ENCODE data around the gene C17orf113.

The C17orf113 gene

DNA sequence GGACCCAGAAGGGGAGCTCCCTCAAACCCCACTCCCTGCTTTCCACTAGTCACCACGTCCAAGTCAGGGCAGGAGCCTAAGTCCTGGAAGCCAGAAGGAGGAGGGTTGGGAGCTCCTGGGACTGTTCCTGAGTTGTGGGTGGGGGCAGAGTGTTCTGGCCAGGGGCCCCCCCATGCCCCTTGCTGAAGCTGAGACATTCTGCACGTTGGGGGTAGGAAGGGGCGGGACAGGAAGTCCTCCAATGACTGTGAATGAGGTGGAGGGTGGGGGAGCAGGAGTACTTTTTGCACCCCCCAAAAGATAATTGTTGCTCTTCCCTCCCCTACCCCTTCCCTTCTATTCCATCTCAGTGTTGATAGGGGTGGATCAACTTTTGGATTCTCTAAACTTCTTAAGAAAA is 21.4 kb upstream of the C17orf113 start:
- no peak for TF ChIP-seq CTCF (IDR thresholded peaks at IDR 0.05; ENCODE audit: low read depth, low read length)
- DNase-seq (ENCODE audit: low read depth in 2 of 2): no peak
- H3K4me3 ChIP-seq (replicated peaks in 1 of 2; ENCODE audit: low read depth in 2 of 2, low read length in 2 of 2): no peak overlapping the region

- no peak overlapping the region for H3K4me3 ChIP-seq (replicated peaks in 1 of 2; ENCODE audit: low read depth in 2 of 2, low read length in 2 of 2)
- TF ChIP-seq CTCF (IDR thresholded peaks at IDR 0.05; ENCODE audit: low read depth, low read length): no peak
- no peak for DNase-seq (ENCODE audit: low read depth in 2 of 2)
These were observed 18.6 kb upstream of the C17orf113 start for GRCh38 chr17:42068979-42069378.

GRCh38 chr17:42067371-42068091 is 17.1 kb upstream of the C17orf113 start:
- TF ChIP-seq CTCF (IDR thresholded peaks at IDR 0.05; ENCODE audit: low read depth, low read length): peak; percentile 95
- no peak overlapping the region for H3K4me3 ChIP-seq (replicated peaks in 1 of 2; ENCODE audit: low read depth in 2 of 2, low read length in 2 of 2)
- DNase-seq (ENCODE audit: low read depth in 2 of 2): peak; percentile 46 to 56

DNA sequence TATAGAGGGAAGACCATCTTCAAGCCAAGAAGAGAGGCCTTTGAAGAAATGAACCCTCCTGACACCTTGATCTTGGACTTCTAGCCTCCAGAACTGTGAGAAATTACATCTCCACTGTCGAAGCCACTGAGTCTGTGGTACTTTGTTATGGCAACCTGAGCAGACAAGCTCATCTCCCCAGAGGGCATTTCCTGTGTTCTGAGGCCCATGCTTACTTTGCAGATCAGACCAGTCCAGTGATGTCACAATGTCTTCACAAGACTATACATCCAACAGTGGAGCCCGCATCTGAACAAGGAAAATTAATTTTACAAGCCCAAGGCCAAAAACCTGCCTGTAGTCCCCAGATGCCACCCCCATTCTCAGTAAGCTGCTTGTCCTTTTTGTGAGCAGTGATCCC is 14.8 kb upstream of the C17orf113 start:
- no peak for DNase-seq (ENCODE audit: low read depth in 2 of 2)
- H3K4me3 ChIP-seq (replicated peaks in 1 of 2; ENCODE audit: low read depth in 2 of 2, low read length in 2 of 2): no peak overlapping the region
- no peak for TF ChIP-seq CTCF (IDR thresholded peaks at IDR 0.05; ENCODE audit: low read depth, low read length)

- TF ChIP-seq CTCF (IDR thresholded peaks at IDR 0.05; ENCODE audit: low read depth, low read length): no peak
- H3K4me3 ChIP-seq (replicated peaks in 1 of 2; ENCODE audit: low read depth in 2 of 2, low read length in 2 of 2): no peak overlapping the region
- no peak for DNase-seq (ENCODE audit: low read depth in 2 of 2)
These were observed 12.3 kb upstream of the C17orf113 start for GRCh38 chr17:42062681-42063080.

GRCh38 chr17:42061646-42062487 is 11.5 kb upstream of the C17orf113 start:
- no peak for TF ChIP-seq CTCF (IDR thresholded peaks at IDR 0.05; ENCODE audit: low read depth, low read length)
- no peak for DNase-seq (ENCODE audit: low read depth in 2 of 2)
- H3K4me3 ChIP-seq (replicated peaks in 1 of 2; ENCODE audit: low read depth in 2 of 2, low read length in 2 of 2): no peak overlapping the region
